K562 (cell line): Measurements from ENCODE around the gene MPDU1. TPM values are rescaled to one million over a fixed set of nuclear protein-coding genes. Genes with fewer than 3 reads are reported as not detected.

Source experiments
- BCL6 ChIP-seq: fragments of 250-450 bp; sonication (Bioruptor Pico); IDR thresholded peaks from 2 replicates; pipeline ENCODE4 v1.4.0; 2020
- CEBPB ChIP-seq: fragments of 450-650 bp; IDR thresholded peaks from 2 replicates; pipeline ENCODE4 v1.6.1; 2016; ENCODE audit warnings: missing genetic modification characterization, missing compliant biosample characterization
- EP300 ChIP-seq: IDR thresholded peaks from 2 replicates; pipeline ENCODE4 v1.6.1; 2012; ENCODE audit warnings: low read length, improper control_type of control experiment
- ESRRA ChIP-seq: fragments of 450-650 bp; IDR thresholded peaks from 2 replicates; pipeline ENCODE4 v1.6.1; 2014; ENCODE audit warnings: low read depth, mild to moderate bottlenecking, moderate library complexity, borderline replicate concordance
- FOXJ3 ChIP-seq: sonication (generic); formaldehyde crosslinking; IDR thresholded peaks from 2 replicates; pipeline ENCODE4 v1.4.0; 2020; ENCODE audit warnings: mild to moderate bottlenecking, missing genetic modification reagents
- HDAC3 ChIP-seq: fragments of 450-650 bp; IDR thresholded peaks from 2 replicates; pipeline ENCODE4 v1.6.1; 2018; ENCODE audit warnings: borderline replicate concordance, mild to moderate bottlenecking, moderate library complexity; ENCODE audit not compliant: partially characterized antibody
- HSF4 ChIP-seq: fragments of 250-450 bp; sonication (Bioruptor Pico); IDR thresholded peaks from 2 replicates; pipeline ENCODE4 v2.1.2; 2022; ENCODE audit warnings: mild to moderate bottlenecking, moderate library complexity, borderline replicate concordance
- JUND ChIP-seq, 2 experiments: IDR thresholded peaks; 2 replicates in 1 of 2; 3 replicates in 1 of 2; pipeline ENCODE4 v1.6.1; 2011; ENCODE audit warnings: borderline replicate concordance in 2 of 2, low read depth in 2 of 2, low read length in 2 of 2, improper control_type of control experiment in 1 of 2, missing biosample characterization in 1 of 2, missing genetic modification characterization in 1 of 2, missing genetic modification reagents in 1 of 2
- MCM5 ChIP-seq: fragments of 450-650 bp; IDR thresholded peaks from 2 replicates; pipeline ENCODE4 v1.6.1; 2016; ENCODE audit warnings: low read depth
- TOE1 ChIP-seq, 2 experiments: fragments of 450-650 bp in 1 of 2; sonication (generic) in 1 of 2; formaldehyde crosslinking in 1 of 2; IDR thresholded peaks; 2 replicates each; pipeline versions ENCODE4 v1.7.1 to v1.8.0; 2016 to 2022; ENCODE audit warnings: borderline replicate concordance in 2 of 2, mild to moderate bottlenecking in 2 of 2, antibody characterized with exemption in 1 of 2, inconsistent platforms in 1 of 2, low read depth in 1 of 2, missing genetic modification reagents in 1 of 2, moderate library complexity in 1 of 2
- ZNF146 ChIP-seq: IDR thresholded peaks from one replicate; pipeline ENCODE4 v1.6.1; 2018; ENCODE audit warnings: missing compliant biosample characterization; ENCODE audit not compliant: unreplicated experiment
- ZNF274 ChIP-seq: IDR thresholded peaks from 2 replicates; pipeline ENCODE4 v1.6.1; 2011; ENCODE audit warnings: low read depth, mild to moderate bottlenecking, low read length, moderate library complexity, borderline replicate concordance
- ZNF3 ChIP-seq: fragments of 250-450 bp; sonication (Bioruptor Pico); IDR thresholded peaks from 2 replicates; pipeline ENCODE4 v1.5.0; 2021; ENCODE audit warnings: mild to moderate bottlenecking, moderate library complexity
- ZNF445 ChIP-seq: fragments of 250-450 bp; sonication (Bioruptor Pico); IDR thresholded peaks from 2 replicates; pipeline ENCODE4 v1.4.0; 2020; ENCODE audit warnings: low read depth, mild to moderate bottlenecking, moderate library complexity
- polyA plus RNA-seq, 8 experiments: library from polyadenylated mRNA; depleted of rRNA in 4 of 8; stranded (reverse) in 5 of 8; unstranded in 3 of 8; fragments of >200 nt; fragmentation: Nextera tagmentation in 2 of 8; fragmentation: Illumina TruSeq in 1 of 8; extraction: Ambion mirVana in 2 of 8; extraction: Trizol in 1 of 8; gene quantifications; 2 replicates each; pipeline versions ENCODE4 v1.2.1 to v1.2.3, GENCODE V29; 2011 to 2014; ENCODE audit warnings: inconsistent platforms in 1 of 8, missing spikeins in 1 of 8
- total RNA-seq, 7 experiments: library from RNA; depleted of rRNA in 6 of 7; stranded (reverse); fragments of >200 nt in 6 of 7; fragmentation: Illumina TruSeq in 2 of 7; extraction: Trizol in 2 of 7; gene quantifications; 2 replicates each; pipeline versions ENCODE4 v1.2.1 to v1.2.3, GENCODE V29; 2011 to 2021; ENCODE audit warnings: low replicate concordance in 1 of 7
- TF ChIP-seq, protein P1 (sequence below), 2 experiments: fragments of 200-800 bp in 1 of 2; sonication (Bioruptor generic) in 1 of 2; sonication (generic) in 1 of 2; formaldehyde crosslinking in 1 of 2; IDR thresholded peaks in 1 of 2; conservative IDR thresholded peaks in 1 of 2; 2 replicates each; pipeline versions ENCODE4 v1.5.0 to v1.6.1; 2016 to 2020; ENCODE audit warnings: missing compliant biosample characterization in 1 of 2, missing genetic modification characterization in 1 of 2, missing genetic modification reagents in 1 of 2
- TF ChIP-seq, protein P2 (sequence below): sonication (generic); formaldehyde crosslinking; IDR thresholded peaks from 2 replicates; pipeline ENCODE4 v1.8.0; 2022; ENCODE audit warnings: missing genetic modification reagents, mild to moderate bottlenecking, borderline replicate concordance
- TF ChIP-seq, protein P3 (sequence below): fragments of 450-650 bp; IDR thresholded peaks from 2 replicates; pipeline ENCODE4 v1.6.1; 2016; ENCODE audit warnings: low read depth, mild to moderate bottlenecking, moderate library complexity
- TF ChIP-seq, protein P4 (sequence below): IDR thresholded peaks from 2 replicates; pipeline ENCODE4 v1.6.1; 2012; ENCODE audit warnings: low read depth, low read length, improper control_type of control experiment, borderline replicate concordance
- TF ChIP-seq, protein P5 (sequence below): fragments of 250-450 bp; sonication (Bioruptor Pico); IDR thresholded peaks from 2 replicates; pipeline ENCODE4 v1.4.0; 2020; ENCODE audit warnings: mild to moderate bottlenecking

Gene MPDU1
- total and polyA plus RNA-seq, 9 of the 15 experiments (the other 6 are each of a cell fraction or from before 2014, with no cell fraction given), result 4.9 to 179 (median 77.1) TPM

DNA sequence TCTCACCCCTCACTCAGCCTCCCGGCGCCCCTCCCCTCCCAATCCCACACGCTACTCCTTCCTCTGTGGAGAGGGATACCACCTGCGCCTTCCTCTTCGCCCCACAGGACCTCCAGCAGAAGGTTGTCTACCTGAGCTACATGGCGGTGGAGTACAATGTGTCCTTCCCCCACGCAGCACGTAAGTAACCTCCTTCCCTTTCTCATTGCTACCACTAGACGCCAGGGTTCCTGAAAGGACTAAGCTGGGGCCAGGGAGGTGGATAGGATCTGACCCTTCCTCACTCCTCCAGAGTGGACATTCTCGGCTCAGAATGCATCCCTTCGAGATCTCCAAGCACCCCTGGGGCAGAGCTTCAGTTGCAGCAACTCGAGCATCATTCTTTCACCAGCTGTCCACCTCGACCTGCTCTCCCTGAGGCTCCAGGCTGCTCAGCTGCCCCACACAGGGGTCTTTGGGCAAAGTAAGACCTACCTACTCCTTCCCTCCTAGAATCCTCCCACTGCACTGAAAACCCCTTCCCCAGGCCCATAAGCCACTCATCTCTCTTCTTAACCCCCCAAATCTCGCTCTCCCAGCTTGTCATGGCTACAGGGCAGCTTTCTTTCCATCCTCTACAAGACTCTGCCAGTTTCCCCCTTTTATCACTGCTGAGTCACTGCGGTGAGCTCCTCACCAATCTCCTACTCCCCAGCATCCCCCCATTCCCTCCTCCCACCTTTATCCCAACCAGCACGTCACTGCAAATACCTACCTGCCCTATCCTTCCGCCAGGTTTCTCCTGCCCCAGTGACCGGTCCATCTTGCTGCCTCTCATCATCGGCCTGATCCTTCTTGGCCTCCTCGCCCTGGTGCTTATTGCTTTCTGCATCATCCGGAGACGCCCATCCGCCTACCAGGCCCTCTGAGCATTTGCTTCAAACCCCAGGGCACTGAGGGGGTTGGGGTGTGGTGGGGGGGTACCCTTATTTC lies 2.8 kb upstream of the MPDU1 start (continued):
- TF ChIP-seq, protein P1, sequence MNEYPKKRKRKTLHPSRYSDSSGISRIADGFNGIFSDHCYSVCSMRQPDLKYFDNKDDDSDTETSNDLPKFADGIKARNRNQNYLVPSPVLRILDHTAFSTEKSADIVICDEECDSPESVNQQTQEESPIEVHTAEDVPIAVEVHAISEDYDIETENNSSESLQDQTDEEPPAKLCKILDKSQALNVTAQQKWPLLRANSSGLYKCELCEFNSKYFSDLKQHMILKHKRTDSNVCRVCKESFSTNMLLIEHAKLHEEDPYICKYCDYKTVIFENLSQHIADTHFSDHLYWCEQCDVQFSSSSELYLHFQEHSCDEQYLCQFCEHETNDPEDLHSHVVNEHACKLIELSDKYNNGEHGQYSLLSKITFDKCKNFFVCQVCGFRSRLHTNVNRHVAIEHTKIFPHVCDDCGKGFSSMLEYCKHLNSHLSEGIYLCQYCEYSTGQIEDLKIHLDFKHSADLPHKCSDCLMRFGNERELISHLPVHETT (CRISPR knock-in tag; conservative IDR thresholded peaks at IDR 0.05 in 1 of 2, IDR thresholded peaks at IDR 0.05 in 1 of 2), result no peak
- no peak for TF ChIP-seq ZNF3 (CRISPR knock-in tag)
- TF ChIP-seq JUND (IDR thresholded peaks at IDR 0.05; ENCODE audit: borderline replicate concordance, low read depth, low read length), result peak; percentile 68
- peak; percentile 45; the same call in 1 of the 3 replicates for TF ChIP-seq JUND (tag; IDR thresholded peaks at IDR 0.05; ENCODE audit: borderline replicate concordance, low read depth, low read length)
- TF ChIP-seq, protein P2, sequence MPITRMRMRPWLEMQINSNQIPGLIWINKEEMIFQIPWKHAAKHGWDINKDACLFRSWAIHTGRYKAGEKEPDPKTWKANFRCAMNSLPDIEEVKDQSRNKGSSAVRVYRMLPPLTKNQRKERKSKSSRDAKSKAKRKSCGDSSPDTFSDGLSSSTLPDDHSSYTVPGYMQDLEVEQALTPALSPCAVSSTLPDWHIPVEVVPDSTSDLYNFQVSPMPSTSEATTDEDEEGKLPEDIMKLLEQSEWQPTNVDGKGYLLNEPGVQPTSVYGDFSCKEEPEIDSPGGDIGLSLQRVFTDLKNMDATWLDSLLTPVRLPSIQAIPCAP (CRISPR knock-in tag), result no peak
- no peak for TF ChIP-seq HSF4 (CRISPR knock-in tag)
- no peak for TF ChIP-seq MCM5
- TF ChIP-seq HDAC3, result no peak
- TF ChIP-seq, protein P3, sequence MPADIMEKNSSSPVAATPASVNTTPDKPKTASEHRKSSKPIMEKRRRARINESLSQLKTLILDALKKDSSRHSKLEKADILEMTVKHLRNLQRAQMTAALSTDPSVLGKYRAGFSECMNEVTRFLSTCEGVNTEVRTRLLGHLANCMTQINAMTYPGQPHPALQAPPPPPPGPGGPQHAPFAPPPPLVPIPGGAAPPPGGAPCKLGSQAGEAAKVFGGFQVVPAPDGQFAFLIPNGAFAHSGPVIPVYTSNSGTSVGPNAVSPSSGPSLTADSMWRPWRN, result no peak
- no peak for TF ChIP-seq ZNF274
- TF ChIP-seq CEBPB (tag), result no peak
- TF ChIP-seq FOXJ3 (CRISPR knock-in tag), result no peak
- TF ChIP-seq ZNF445 (CRISPR knock-in tag), result no peak
- no peak for TF ChIP-seq ZNF146 (CRISPR knock-in tag)
- TF ChIP-seq EP300, result no peak
- TF ChIP-seq BCL6, result no peak
- peak; percentile 25; the same call in 1 of the 2 replicates for TF ChIP-seq ESRRA
- no peak for TF ChIP-seq TOE1 (IDR thresholded peaks at IDR 0.05; ENCODE audit: borderline replicate concordance)
- TF ChIP-seq TOE1 (CRISPR knock-in tag; IDR thresholded peaks at IDR 0.05; ENCODE audit: borderline replicate concordance, low read depth), result no peak
- TF ChIP-seq, protein P4, sequence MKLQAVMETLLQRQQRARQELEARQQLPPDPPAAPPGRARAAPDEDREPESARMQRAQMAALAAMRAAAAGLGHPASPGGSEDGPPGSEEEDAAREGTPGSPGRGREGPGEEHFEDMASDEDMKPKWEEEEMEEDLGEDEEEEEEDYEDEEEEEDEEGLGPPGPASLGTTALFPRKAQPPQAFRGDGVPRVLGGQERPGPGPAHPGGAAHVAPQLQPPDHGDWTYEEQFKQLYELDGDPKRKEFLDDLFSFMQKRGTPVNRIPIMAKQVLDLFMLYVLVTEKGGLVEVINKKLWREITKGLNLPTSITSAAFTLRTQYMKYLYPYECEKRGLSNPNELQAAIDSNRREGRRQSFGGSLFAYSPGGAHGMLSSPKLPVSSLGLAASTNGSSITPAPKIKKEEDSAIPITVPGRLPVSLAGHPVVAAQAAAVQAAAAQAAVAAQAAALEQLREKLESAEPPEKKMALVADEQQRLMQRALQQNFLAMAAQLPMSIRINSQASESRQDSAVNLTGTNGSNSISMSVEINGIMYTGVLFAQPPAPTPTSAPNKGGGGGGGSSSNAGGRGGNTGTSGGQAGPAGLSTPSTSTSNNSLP, result no peak
- TF ChIP-seq, protein P5, sequence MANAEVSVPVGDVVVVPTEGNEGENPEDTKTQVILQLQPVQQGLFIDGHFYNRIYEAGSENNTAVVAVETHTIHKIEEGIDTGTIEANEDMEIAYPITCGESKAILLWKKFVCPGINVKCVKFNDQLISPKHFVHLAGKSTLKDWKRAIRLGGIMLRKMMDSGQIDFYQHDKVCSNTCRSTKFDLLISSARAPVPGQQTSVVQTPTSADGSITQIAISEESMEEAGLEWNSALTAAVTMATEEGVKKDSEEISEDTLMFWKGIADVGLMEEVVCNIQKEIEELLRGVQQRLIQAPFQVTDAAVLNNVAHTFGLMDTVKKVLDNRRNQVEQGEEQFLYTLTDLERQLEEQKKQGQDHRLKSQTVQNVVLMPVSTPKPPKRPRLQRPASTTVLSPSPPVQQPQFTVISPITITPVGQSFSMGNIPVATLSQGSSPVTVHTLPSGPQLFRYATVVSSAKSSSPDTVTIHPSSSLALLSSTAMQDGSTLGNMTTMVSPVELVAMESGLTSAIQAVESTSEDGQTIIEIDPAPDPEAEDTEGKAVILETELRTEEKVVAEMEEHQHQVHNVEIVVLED (CRISPR knock-in tag), result no peak
